ENCODE measurements around the gene IL20. TPM values are rescaled to one million over a fixed set of nuclear protein-coding genes. Genes with fewer than 3 reads are reported as not detected.
"Not testable (repeated sequence)": the region's sequence is repeated elsewhere in the genome, so short reads cannot be mapped to it uniquely, and the experiment has no call there.

The IL20 gene
- total RNA-seq, 4 donors from 2014 or later = 40.6 TPM; not detected in 3

DNA sequence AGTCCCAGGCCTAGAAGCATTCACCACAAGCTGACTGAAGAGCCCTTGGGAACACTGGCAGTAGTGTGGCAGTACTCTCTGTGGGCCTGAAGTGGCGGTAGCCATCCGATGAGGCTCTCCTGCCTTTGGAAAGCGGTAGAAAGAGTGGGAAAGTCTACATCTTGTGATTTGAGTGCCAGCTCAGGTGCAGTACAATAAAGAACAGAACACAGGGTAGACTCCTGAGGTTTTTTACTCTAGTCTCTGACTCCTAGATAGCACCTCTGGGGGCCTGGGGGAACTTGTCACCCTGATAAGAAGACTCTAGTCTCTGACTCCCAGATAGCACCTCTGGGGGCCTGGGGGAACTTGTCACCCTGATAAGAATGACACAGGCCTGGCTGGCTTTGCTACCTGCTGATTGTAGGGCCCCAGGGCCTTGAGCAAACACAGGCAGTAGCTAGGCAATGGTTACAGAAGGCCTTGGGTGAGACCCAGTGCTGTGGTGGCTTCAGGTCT, 18.0 kb upstream of the IL20 start:
- H3K27ac ChIP-seq = no peak overlapping the region
- intact Hi-C loops (cut with DNase I; ENCODE audit: low total_unique reads) = no loop called here
- H3K4me1 ChIP-seq = no peaks in the 10 kb centered on the region
- H3K36me3 ChIP-seq = no peaks in the 10 kb centered on the region
- H3K9me3 ChIP-seq = no peaks in the 10 kb centered on the region
- DNase-seq = no peak
- H3K4me3 ChIP-seq = no peak overlapping the region
- no peaks in the 10 kb centered on the region for H3K27me3 ChIP-seq
- TF ChIP-seq, protein P1, sequence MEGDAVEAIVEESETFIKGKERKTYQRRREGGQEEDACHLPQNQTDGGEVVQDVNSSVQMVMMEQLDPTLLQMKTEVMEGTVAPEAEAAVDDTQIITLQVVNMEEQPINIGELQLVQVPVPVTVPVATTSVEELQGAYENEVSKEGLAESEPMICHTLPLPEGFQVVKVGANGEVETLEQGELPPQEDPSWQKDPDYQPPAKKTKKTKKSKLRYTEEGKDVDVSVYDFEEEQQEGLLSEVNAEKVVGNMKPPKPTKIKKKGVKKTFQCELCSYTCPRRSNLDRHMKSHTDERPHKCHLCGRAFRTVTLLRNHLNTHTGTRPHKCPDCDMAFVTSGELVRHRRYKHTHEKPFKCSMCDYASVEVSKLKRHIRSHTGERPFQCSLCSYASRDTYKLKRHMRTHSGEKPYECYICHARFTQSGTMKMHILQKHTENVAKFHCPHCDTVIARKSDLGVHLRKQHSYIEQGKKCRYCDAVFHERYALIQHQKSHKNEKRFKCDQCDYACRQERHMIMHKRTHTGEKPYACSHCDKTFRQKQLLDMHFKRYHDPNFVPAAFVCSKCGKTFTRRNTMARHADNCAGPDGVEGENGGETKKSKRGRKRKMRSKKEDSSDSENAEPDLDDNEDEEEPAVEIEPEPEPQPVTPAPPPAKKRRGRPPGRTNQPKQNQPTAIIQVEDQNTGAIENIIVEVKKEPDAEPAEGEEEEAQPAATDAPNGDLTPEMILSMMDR (IDR thresholded peaks at IDR 0.05) = no peak
- no peak for TF ChIP-seq POLR2A (IDR thresholded peaks at IDR 0.05)

DNA sequence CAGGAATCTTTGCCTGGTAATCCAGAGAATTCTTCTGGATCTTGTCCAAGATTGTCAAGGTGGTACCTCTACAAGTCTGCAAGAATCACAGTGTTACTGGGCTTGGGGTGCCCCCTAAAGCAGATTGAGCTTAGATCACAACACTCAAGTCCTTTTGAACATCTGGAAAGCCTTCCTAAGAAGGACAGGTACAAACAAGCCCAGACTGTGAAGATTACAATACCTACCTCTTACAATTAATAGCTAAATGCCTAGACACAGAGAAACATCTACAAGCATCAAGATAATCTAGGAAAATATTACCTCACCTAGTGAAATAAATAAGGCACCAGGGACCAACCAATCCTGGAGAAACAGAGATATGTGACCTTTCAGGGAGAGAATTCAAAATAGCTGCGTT, 17.5 kb upstream of the IL20 start:
- Histone ChIP-seq H3K27me3 (no peaks in the 10 kb centered on the region), H3K9me3 (peaks cover 0 to 2% of the 10 kb centered on the region in 2 donors), H3K4me1 (no peaks in the 10 kb centered on the region), H3K36me3 (no peaks in the 10 kb centered on the region), H3K27ac (no peak overlapping the region), H3K4me3 (no peak overlapping the region)
- DNase-seq = no peak
- intact Hi-C loops (cut with DNase I; ENCODE audit: low total_unique reads) = no loop called here
- TF ChIP-seq POLR2A (IDR thresholded peaks at IDR 0.05) = no peak
- TF ChIP-seq, protein P1 (IDR thresholded peaks at IDR 0.05) = no peak

DNA sequence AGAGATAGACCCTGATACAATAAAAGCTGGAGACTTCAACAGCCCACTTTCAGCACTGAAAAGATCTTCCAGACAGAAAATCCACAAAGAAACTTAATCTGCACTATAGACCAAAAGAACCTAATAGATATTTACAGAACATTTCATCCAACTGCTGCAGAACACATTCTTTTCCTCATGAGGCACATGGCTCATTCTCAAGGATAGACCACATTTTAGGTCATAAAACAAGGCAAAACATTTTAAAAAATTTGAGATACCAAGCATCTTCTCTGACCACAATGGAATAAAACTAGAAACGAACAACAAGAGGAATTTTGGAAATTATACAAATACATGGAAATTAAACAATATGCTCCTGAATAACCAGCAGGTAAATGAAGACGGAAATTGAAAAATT, 15.0 kb upstream of the IL20 start:
- intact Hi-C loops (cut with DNase I; ENCODE audit: low total_unique reads) = no loop called here
- Histone ChIP-seq H3K27me3 (no peaks in the 10 kb centered on the region), H3K36me3 (no peaks in the 10 kb centered on the region), H3K9me3 (peaks cover 0 to 2% of the 10 kb centered on the region in 2 donors), H3K27ac (no peak overlapping the region), H3K4me3 (no peak overlapping the region), H3K4me1 (no peaks in the 10 kb centered on the region)
- DNase-seq = no peak
- TF ChIP-seq, protein P1 (IDR thresholded peaks at IDR 0.05) = no peak
- no peak for TF ChIP-seq POLR2A (IDR thresholded peaks at IDR 0.05)

DNA sequence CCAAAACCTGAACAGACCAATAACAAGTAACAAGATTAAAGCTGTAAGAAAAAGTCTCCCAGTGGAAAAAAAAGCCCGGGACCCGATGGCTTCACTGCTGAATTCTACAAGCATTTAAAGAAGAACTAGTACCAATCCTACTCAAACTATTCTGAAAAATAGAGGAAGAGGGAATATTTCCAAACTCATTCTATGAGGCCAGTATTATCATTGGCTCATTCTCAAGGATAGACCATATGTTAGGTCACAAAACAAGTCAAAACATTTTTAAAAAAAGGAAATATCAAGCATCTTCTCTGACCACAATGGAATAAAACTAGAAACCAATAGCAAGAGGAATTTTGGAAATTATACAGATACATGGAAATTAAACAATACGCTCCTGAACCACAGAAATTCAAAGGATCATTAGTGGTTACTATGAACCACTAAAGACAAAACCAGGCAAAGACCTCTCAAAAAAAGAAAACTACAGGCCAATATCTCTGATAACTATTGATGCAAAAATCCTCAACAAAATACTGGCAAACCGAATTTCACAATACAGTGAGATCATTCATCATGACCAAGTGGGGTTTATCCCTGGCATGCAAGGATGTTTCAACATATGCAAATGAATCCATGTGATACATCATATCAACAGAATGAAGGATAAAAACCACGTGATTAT, 13.9 kb upstream of the IL20 start:
- H3K36me3 ChIP-seq = no peaks in the 10 kb centered on the region
- no peak for DNase-seq
- no peaks in the 10 kb centered on the region for H3K4me1 ChIP-seq
- TF ChIP-seq, protein P1 (IDR thresholded peaks at IDR 0.05) = no peak
- TF ChIP-seq POLR2A (IDR thresholded peaks at IDR 0.05) = no peak
- H3K27me3 ChIP-seq = no peaks in the 10 kb centered on the region
- no peak overlapping the region for H3K4me3 ChIP-seq
- peaks cover 0 to 2% of the 10 kb centered on the region in 2 donors for H3K9me3 ChIP-seq
- H3K27ac ChIP-seq = no peak overlapping the region
- intact Hi-C loops (cut with DNase I; ENCODE audit: low total_unique reads) = no loop called here

DNA sequence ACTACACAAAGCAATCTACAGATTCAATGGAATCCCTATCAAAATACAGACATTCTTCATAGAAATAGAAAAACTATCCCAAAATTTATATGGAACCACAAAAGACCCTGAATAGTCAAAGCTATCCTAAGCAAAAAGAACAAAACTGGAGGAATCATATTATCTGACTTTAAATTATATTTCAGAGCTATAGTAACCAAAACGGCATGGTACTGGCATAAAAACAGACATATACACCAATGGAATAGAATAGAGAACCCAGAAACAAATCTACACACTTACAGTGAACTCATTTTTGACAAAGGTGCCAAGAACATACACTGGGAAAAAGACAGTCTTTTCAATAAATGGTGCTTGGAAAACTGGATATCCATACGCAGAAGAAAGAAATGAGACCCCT, 12.8 kb upstream of the IL20 start:
- not testable (repeated sequence) for H3K27me3 ChIP-seq

DNA sequence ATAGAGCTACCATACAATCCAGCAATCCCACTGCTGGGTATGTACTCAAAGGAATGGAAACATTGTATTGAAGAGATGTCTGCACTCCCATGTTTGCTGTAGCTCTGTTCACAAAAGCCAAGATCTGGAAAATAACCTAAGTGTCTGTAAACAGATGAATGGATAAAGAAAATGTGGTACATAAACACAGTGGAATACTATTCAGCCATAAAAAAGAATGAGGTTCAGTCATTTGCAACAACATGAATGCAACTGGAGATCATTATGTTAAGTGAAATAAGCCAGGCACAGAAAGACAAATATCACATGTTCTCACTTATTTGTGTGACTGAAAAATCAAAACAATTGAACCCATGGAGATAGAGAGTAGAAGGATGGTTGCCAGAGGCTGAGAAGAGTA, 11.7 kb upstream of the IL20 start:
- H3K36me3 ChIP-seq; H3K4me1 ChIP-seq; H3K4me3 ChIP-seq; H3K27me3 ChIP-seq; H3K27ac ChIP-seq; H3K9me3 ChIP-seq; intact Hi-C loops (cut with DNase I; ENCODE audit: low total_unique reads); DNase-seq: not testable (repeated sequence)

More for the DNA sequence above, 12.8 kb upstream of the IL20 start:
- H3K36me3 ChIP-seq; H3K27ac ChIP-seq; H3K9me3 ChIP-seq; intact Hi-C loops (cut with DNase I; ENCODE audit: low total_unique reads); H3K4me3 ChIP-seq; H3K4me1 ChIP-seq; DNase-seq: not testable (repeated sequence)
